ENCODE results near the gene RPUSD4.

GRCh38 chr11:126253265-126253664 lies 41.8 kb upstream of the RPUSD4 start:
- no peak for TF ChIP-seq FOXM1 (IDR thresholded peaks at IDR 0.05; ENCODE audit: borderline replicate concordance)
- TF ChIP-seq LEF1 (IDR thresholded peaks at IDR 0.05; ENCODE audit: borderline replicate concordance): no peak
- TF ChIP-seq ELF4 (IDR thresholded peaks at IDR 0.05): no peak
- TF ChIP-seq SP1 (IDR thresholded peaks at IDR 0.05): no peak
- TF ChIP-seq ARNT (IDR thresholded peaks at IDR 0.05): no peak
- no peak for TF ChIP-seq L3MBTL2 (conservative IDR thresholded peaks at IDR 0.05)
- TF ChIP-seq NFRKB (IDR thresholded peaks at IDR 0.05): no peak
- TF ChIP-seq BHLHE40 (IDR thresholded peaks at IDR 0.05; ENCODE audit: borderline replicate concordance): no peak
- TF ChIP-seq ZNF384 (IDR thresholded peaks at IDR 0.05): no peak
- no peak for TF ChIP-seq CTBP1 (IDR thresholded peaks at IDR 0.05; ENCODE audit: borderline replicate concordance)
